Right lobe of liver (tissue), 6 donors: Measurements from ENCODE around the gene PARD6B. TPM values are rescaled to one million over a fixed set of nuclear protein-coding genes. Genes with fewer than 3 reads are reported as not detected.

ENCODE experiments used
- ATAC-seq, 4 donors: fragments of 200-7000 bp; cut with Tn5 transposase; one replicate each; pipeline ENCODE4 v1.9.1; 2020; ENCODE audit warnings: mild to moderate bottlenecking in 4 of 4, moderate library complexity in 4 of 4
- DNase-seq, 3 donors: peaks; one replicate each; pipeline ENCODE4 v3.0.0-alpha.2; 2020
- H3K27ac ChIP-seq, 3 donors: fragments of 200-600 bp; one replicate each; pipeline ENCODE4 v1.8.0; 2022
- H3K27me3 ChIP-seq, 2 donors: fragments of 200-600 bp; one replicate each; pipeline ENCODE4 v1.8.0; 2022
- H3K36me3 ChIP-seq, 4 donors: fragments of 200-600 bp; sonication (generic) in 1 of 4; one replicate each; pipeline versions ENCODE4 v1.5.1 to v1.8.0; 2017 to 2022; ENCODE audit warnings: control low read depth in 1 of 4
- H3K4me1 ChIP-seq, 4 donors: fragments of 200-600 bp; sonication (generic) in 1 of 4; one replicate each; pipeline versions ENCODE4 v1.5.1 to v1.8.0; 2017 to 2022; ENCODE audit warnings: control low read depth in 1 of 4
- H3K4me3 ChIP-seq, 3 donors: fragments of 200-600 bp; one replicate each; pipeline ENCODE4 v1.8.0; 2022
- H3K9me3 ChIP-seq, 4 donors: fragments of 200-600 bp; sonication (generic) in 1 of 4; one replicate each; pipeline versions ENCODE4 v1.5.1 to v1.8.0; 2017 to 2022; ENCODE audit warnings: control low read depth in 1 of 4
- POLR2A ChIP-seq: fragments of 450-650 bp; IDR thresholded peaks from one replicate; pipeline ENCODE4 v1.6.1; 2017; ENCODE audit warnings: antibody characterized with exemption, mild to moderate bottlenecking
- WGBS: methylation state at CpG from one replicate; pipeline ENCODE4 v1.1.6; 2018; ENCODE audit warnings: low coverage, low lambda C conversion rate; ENCODE audit not compliant: insufficient coverage; ENCODE audit errors: missing lambda C conversion rate; 5-methylcytosine and 5-hydroxymethylcytosine counted together
- intact Hi-C, 2 donors: fragments of 100-400 bp; cut with DNase I; formaldehyde crosslinking; loops; one replicate each; pipeline versions ENCODE4 v1.11.2 to v1.14.1; 2022
- total RNA-seq, 6 experiments: library from RNA; depleted of rRNA in 2 of 6; stranded (reverse); fragments of >200 nt in 2 of 6; fragmentation: NEBNext Ultra II Directional in 3 of 6; extraction: Animal tissue kit (Norgen Biotek cat#: 25700) in 3 of 6; gene quantifications; one replicate each; pipeline versions ENCODE4 v1.1.0 to v1.2.4, GENCODE V29; 2016 to 2023
- TF ChIP-seq, protein P1 (sequence below), 4 donors: fragments of 200-600 bp in 3 of 4; fragments of 450-650 bp in 1 of 4; IDR thresholded peaks; one replicate each; pipeline versions ENCODE4 v1.5.1 to v1.8.0; 2016 to 2022; ENCODE audit warnings: antibody characterized with exemption in 4 of 4, mild to moderate bottlenecking in 2 of 4
- donor health status: DM: no; HTN: yes; CAD: no.
- donor health status: DM: no; HTN: no; CAD: no.
- donor health status: DM: no; HTN: no; CAD: no.
- donor health status: DM: no; HTN: yes; CAD: no.
- donor health status: DM: no; HTN: yes; CAD: no.

Gene PARD6B
- total RNA-seq, 6 experiments from 2014 or later, result 6.6 to 11.1 (median 8.5) TPM

DNA sequence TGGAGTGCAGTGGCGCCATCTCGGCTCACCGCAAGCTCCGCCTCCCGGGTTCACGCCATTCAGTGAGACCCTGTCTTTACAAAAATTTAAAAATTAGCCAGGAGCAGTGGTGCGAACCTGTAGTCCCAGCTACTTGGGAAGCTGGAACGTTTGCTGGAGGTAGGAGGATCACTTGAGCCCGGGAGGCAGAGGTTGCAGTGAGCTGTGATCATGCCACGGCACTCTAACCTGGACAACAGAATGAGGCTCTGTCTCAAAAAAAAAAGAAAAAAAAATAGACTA lies 5.7 kb upstream of the PARD6B start:
- 90% methylated on average over 10 of the region's 10 CpGs for WGBS
- DNase-seq (no peak), ATAC-seq (no peak)
- TF ChIP-seq POLR2A, result no peak
- TF ChIP-seq, protein P1, sequence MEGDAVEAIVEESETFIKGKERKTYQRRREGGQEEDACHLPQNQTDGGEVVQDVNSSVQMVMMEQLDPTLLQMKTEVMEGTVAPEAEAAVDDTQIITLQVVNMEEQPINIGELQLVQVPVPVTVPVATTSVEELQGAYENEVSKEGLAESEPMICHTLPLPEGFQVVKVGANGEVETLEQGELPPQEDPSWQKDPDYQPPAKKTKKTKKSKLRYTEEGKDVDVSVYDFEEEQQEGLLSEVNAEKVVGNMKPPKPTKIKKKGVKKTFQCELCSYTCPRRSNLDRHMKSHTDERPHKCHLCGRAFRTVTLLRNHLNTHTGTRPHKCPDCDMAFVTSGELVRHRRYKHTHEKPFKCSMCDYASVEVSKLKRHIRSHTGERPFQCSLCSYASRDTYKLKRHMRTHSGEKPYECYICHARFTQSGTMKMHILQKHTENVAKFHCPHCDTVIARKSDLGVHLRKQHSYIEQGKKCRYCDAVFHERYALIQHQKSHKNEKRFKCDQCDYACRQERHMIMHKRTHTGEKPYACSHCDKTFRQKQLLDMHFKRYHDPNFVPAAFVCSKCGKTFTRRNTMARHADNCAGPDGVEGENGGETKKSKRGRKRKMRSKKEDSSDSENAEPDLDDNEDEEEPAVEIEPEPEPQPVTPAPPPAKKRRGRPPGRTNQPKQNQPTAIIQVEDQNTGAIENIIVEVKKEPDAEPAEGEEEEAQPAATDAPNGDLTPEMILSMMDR (IDR thresholded peaks at IDR 0.05), result no peak
- H3K9me3 ChIP-seq, result no peaks in the 10 kb centered on the region
- H3K27me3 ChIP-seq, result no peaks in the 10 kb centered on the region
- no peaks in the 10 kb centered on the region for H3K36me3 ChIP-seq
- H3K4me1 ChIP-seq, result peaks cover 0 to 30% (median 13%) of the 10 kb centered on the region in 4 donors
- no peak overlapping the region for H3K27ac ChIP-seq
- H3K4me3 ChIP-seq, result no peak overlapping the region
- intact Hi-C loops, result no loop called here

DNA sequence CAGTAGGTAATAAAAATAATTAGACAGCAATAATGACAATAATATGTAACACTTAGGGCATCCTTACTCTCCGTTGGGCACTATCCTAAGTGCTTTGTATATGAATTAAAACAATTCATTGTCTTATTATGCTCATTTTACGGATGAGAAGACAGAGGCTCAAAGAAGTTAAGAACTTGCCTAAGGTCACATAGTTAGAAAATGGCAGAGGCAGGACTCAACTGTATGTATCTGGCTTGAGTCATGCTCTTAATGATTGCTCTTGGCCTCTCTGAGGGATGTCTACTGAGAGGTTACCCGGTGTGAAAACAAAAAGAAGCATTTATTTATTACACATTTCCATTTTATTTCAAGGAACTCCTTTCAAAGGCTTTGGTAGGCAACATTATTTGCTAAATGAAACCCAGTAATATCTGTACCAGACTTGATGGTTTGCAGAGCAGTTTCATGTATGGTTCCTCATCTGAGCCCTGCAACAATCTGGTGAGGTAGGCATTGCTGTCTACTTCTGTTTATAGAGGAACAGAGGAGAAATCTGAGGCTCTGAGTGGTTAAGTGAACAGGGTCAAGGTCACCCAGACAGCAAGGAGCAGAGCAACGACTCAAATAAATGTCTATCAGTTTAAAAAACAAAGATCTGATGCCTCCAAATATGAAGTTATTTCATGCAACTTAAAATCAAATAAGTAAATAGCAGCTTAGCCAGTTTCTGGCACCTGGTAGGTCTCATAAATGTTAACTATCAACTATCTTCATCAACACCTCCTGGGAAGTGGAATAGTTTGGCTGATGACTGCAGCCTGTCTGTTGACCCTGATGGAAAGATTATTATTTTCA lies 4.2 kb upstream of the PARD6B start:
- H3K9me3 ChIP-seq, result no peaks in the 10 kb centered on the region
- H3K27ac ChIP-seq, result peak overlapping the region; percentile 39 to 85 (median 81)
- DNase-seq, result peak in 1 of 3 donors; percentile 5
- TF ChIP-seq, protein P1 (IDR thresholded peaks at IDR 0.05), result no peak
- no peak for TF ChIP-seq POLR2A
- H3K36me3 ChIP-seq, result no peaks in the 10 kb centered on the region
- peaks cover 0 to 30% (median 14%) of the 10 kb centered on the region in 4 donors for H3K4me1 ChIP-seq
- H3K4me3 ChIP-seq, result peak overlapping the region in 2 of 3 donors; percentile 21 to 27
- no peak for ATAC-seq
- intact Hi-C loops, result no loop called here
- H3K27me3 ChIP-seq, result no peaks in the 10 kb centered on the region
- WGBS, result 70% methylated on average over 4 of the region's 4 CpGs

DNA sequence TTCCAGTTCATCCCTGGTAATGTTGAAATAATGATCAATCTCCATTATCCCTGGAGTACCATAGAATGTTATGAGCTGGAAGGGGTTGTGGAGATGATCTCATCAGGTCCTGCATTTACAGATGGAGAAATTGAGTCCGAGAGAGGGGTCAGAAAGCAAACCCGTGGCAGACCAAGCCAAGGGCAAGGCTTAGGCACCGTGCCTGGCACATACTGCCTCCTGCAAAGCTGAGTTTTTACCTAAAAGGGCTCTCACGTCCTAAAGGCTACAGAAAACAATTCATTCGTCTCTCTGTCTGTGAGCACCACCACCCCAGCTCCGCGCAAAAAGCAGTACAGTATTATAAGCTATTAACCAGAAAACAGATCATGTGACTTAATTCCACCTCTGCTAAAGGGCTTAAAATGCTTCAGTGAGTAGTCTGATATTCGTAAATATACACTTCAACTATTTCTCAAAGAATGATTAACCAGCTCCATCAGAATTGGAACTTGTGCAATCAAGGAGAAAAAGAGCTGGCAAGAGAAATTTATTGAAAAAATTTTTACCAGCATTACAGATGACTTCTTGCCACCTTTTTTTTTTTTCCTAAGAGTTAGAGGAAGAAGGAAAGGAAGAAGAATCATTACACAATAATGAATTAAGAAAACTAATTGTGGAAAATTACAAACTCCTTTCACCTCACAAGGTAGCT lies 3.4 kb upstream of the PARD6B start:
- intact Hi-C loops, result no loop called here

DNA sequence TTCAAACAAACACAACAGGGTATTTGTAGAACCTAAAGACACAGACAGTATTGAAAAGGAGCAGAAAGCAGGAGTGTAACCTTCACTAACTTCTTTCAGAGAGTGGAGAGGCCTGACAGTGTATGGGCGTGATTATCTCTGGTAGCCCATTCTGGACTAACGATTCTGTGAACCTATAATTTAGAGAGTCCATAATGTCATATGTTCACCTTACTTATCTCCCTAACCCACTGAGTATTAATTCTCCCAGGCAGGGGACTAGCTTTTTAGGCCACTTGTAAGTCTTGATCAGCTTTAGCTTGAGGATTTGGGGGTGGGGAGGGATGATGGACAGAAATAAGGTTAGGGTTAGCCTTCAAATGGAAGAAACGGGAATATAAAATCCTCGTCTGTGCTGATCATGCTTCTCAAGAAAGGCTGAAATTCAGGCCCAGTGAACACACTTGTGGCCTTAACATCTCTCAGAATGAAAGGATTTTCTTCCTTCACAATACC lies 2.8 kb upstream of the PARD6B start:
- no peak for DNase-seq
- TF ChIP-seq POLR2A, result no peak
- TF ChIP-seq, protein P1 (IDR thresholded peaks at IDR 0.05), result no peak

More for the DNA sequence above, 3.4 kb upstream of the PARD6B start:
- Histone ChIP-seq H3K36me3 (no peaks in the 10 kb centered on the region), H3K27ac (peak overlapping the region; percentile 59 to 85 (median 81)), H3K4me1 (peaks cover 0 to 38% (median 18%) of the 10 kb centered on the region in 4 donors), H3K9me3 (no peaks in the 10 kb centered on the region), H3K4me3 (peak overlapping the region in 2 of 3 donors; percentile 21 to 27), H3K27me3 (no peaks in the 10 kb centered on the region)
- WGBS, result 11% methylated on average over 8 of the region's 8 CpGs
- TF ChIP-seq, protein P1 (IDR thresholded peaks at IDR 0.05), result no peak
- peak; percentile 35 for TF ChIP-seq POLR2A
- ATAC-seq, result peak; percentile 0 to 42 (median 10)
- DNase-seq, result peak in 1 of 3 donors; percentile 49

More for the DNA sequence above, 2.8 kb upstream of the PARD6B start:
- ATAC-seq, result no peak
- intact Hi-C loops, result no loop called here
- peak overlapping the region; percentile 59 to 85 (median 81) for H3K27ac ChIP-seq
- no peaks in the 10 kb centered on the region for H3K27me3 ChIP-seq
- peaks cover 0 to 41% (median 20%) of the 10 kb centered on the region in 4 donors for H3K4me1 ChIP-seq
- WGBS, result 62% methylated on average over 4 of the region's 4 CpGs
- no peak overlapping the region for H3K4me3 ChIP-seq
- H3K9me3 ChIP-seq, result no peaks in the 10 kb centered on the region
- H3K36me3 ChIP-seq, result no peaks in the 10 kb centered on the region
